Neural cell (in vitro differentiated cells): Measurements from ENCODE around the gene WRAP53.

Experiments
- EP300 ChIP-seq: fragments of 450-650 bp; conservative IDR thresholded peaks from 2 replicates; pipeline ENCODE4 v1.6.1; 2014; ENCODE audit warnings: antibody characterized with exemption, mild to moderate bottlenecking, moderate library complexity; ENCODE audit not compliant: poor library complexity, severe bottlenecking
- POLR2AphosphoS5 ChIP-seq: IDR thresholded peaks from 2 replicates; pipeline ENCODE4 v1.6.1; 2012
- SMC3 ChIP-seq: fragments of 450-650 bp; conservative IDR thresholded peaks from 2 replicates; pipeline ENCODE4 v1.6.1; 2014; ENCODE audit warnings: antibody characterized with exemption, mild to moderate bottlenecking, moderate library complexity; ENCODE audit not compliant: poor library complexity
- TF ChIP-seq, protein P1 (sequence below): fragments of 450-650 bp; IDR thresholded peaks from 2 replicates; pipeline ENCODE4 v1.5.1; 2014; ENCODE audit warnings: antibody characterized with exemption, mild to moderate bottlenecking, moderate library complexity; ENCODE audit not compliant: poor library complexity, severe bottlenecking

DNA sequence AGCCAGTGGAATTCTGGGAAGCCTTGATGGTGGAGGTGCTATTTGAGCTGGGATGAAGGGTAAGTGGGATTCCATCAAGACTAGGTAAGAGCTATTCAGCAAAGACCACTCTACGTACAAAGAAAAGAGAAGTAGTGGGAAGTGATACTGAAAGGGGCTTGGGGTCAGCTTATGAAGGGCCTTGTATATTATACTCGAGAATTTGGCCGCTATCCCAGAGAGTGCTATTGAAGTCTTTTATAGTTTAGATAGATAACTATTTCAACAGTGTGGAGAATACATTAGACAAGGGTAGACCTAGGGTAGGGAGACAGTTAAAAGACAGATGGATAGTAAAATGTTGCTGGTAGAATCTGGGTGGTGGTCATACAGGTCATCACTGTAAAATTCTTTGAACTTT is 39.6 kb downstream of the WRAP53 start:
- TF ChIP-seq EP300 (no peak), POLR2AphosphoS5 (no peak), SMC3 (no peak)
- TF ChIP-seq, protein P1, sequence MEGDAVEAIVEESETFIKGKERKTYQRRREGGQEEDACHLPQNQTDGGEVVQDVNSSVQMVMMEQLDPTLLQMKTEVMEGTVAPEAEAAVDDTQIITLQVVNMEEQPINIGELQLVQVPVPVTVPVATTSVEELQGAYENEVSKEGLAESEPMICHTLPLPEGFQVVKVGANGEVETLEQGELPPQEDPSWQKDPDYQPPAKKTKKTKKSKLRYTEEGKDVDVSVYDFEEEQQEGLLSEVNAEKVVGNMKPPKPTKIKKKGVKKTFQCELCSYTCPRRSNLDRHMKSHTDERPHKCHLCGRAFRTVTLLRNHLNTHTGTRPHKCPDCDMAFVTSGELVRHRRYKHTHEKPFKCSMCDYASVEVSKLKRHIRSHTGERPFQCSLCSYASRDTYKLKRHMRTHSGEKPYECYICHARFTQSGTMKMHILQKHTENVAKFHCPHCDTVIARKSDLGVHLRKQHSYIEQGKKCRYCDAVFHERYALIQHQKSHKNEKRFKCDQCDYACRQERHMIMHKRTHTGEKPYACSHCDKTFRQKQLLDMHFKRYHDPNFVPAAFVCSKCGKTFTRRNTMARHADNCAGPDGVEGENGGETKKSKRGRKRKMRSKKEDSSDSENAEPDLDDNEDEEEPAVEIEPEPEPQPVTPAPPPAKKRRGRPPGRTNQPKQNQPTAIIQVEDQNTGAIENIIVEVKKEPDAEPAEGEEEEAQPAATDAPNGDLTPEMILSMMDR: no peak
